Measurements from ENCODE around the gene YPEL2.

GRCh38 chr17:59437791-59438281 is 106.4 kb downstream of the YPEL2 start:
- TF ChIP-seq, protein P1, sequence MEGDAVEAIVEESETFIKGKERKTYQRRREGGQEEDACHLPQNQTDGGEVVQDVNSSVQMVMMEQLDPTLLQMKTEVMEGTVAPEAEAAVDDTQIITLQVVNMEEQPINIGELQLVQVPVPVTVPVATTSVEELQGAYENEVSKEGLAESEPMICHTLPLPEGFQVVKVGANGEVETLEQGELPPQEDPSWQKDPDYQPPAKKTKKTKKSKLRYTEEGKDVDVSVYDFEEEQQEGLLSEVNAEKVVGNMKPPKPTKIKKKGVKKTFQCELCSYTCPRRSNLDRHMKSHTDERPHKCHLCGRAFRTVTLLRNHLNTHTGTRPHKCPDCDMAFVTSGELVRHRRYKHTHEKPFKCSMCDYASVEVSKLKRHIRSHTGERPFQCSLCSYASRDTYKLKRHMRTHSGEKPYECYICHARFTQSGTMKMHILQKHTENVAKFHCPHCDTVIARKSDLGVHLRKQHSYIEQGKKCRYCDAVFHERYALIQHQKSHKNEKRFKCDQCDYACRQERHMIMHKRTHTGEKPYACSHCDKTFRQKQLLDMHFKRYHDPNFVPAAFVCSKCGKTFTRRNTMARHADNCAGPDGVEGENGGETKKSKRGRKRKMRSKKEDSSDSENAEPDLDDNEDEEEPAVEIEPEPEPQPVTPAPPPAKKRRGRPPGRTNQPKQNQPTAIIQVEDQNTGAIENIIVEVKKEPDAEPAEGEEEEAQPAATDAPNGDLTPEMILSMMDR (conservative IDR thresholded peaks at IDR 0.05): no peak
- TF ChIP-seq ZFX (IDR thresholded peaks at IDR 0.05): no peak
